Ascending aorta (tissue), 2 donors: ENCODE results near the gene RRAS. TPM values are rescaled to one million over a fixed set of nuclear protein-coding genes. Genes with fewer than 3 reads are reported as not detected.

Experiments
- DNase-seq, 2 donors: peaks; one replicate each; pipeline ENCODE4 v3.0.0-alpha.2; 2019; ENCODE audit warnings: low spot score in 2 of 2
- H3K27ac ChIP-seq, 2 donors: fragments of 200-600 bp; sonication (generic); one replicate each; pipeline ENCODE4 v1.5.1; 2016 to 2017; ENCODE audit warnings: mild to moderate bottlenecking in 1 of 2
- H3K27me3 ChIP-seq: fragments of 200-600 bp; sonication (generic); one replicate; pipeline ENCODE4 v1.5.1; 2017
- H3K36me3 ChIP-seq, 2 donors: fragments of 200-600 bp; sonication (generic); one replicate each; pipeline ENCODE4 v1.5.1; 2016
- H3K4me1 ChIP-seq, 2 donors: fragments of 200-600 bp; sonication (generic); one replicate each; pipeline ENCODE4 v1.5.1; 2016 to 2017; ENCODE audit warnings: mild to moderate bottlenecking in 1 of 2
- H3K4me3 ChIP-seq, 2 donors: fragments of 200-600 bp; sonication (generic); one replicate each; pipeline ENCODE4 v1.5.1; 2016 to 2017; ENCODE audit warnings: mild to moderate bottlenecking in 1 of 2
- H3K9me3 ChIP-seq, 2 donors: fragments of 200-600 bp; sonication (generic); one replicate each; pipeline ENCODE4 v1.5.1; 2016
- CTCF ChIP-seq, 3 experiments: fragments of 200-600 bp in 2 of 3; fragments of 450-650 bp in 1 of 3; sonication (generic) in 2 of 3; IDR thresholded peaks; one replicate each; pipeline ENCODE4 v1.5.1; 2016 to 2019; ENCODE audit warnings: antibody characterized with exemption in 3 of 3, mild to moderate bottlenecking in 1 of 3, moderate library complexity in 1 of 3
- intact Hi-C: fragments of 100-400 bp; cut with DNase I; formaldehyde crosslinking; loops from one replicate; pipeline ENCODE4 v1.15.1; 2023
- total RNA-seq: library from RNA; depleted of rRNA; stranded (reverse); fragments of >200 nt; gene quantifications from one replicate; pipeline ENCODE4 v1.1.0, GENCODE V29; 2016

RRAS gene
- total RNA-seq, 1 donor from 2014 or later = 161 TPM

GRCh38 chr19:49678985-49679770, 39.2 kb upstream of the RRAS start:
- intact Hi-C loops = loop anchor here (5.0 to 10.0 kb wide), 5 partner anchors 182 to 1044 kb away; partner anchors contain the start of genes ALDH16A1, DBP, DKKL1 and PIH1D1
- no peaks in the 10 kb centered on the region for H3K9me3 ChIP-seq
- H3K36me3 ChIP-seq = peaks cover 25 to 33% of the 10 kb centered on the region in 2 donors
- no peak for DNase-seq
- H3K27me3 ChIP-seq = no peaks in the 10 kb centered on the region
- H3K27ac ChIP-seq = no peak overlapping the region
- peaks cover 0 to 23% of the 10 kb centered on the region in 2 donors for H3K4me1 ChIP-seq
- no peak overlapping the region for H3K4me3 ChIP-seq
- no peak for TF ChIP-seq CTCF (IDR thresholded peaks at IDR 0.05)

- H3K4me1 ChIP-seq = peaks cover 0 to 23% of the 10 kb centered on the region in 2 donors
- no peaks in the 10 kb centered on the region for H3K27me3 ChIP-seq
- peak in 1 of 2 donors; percentile 87 for DNase-seq
- H3K9me3 ChIP-seq = no peaks in the 10 kb centered on the region
- peak; percentile 30 to 57 (median 54) for TF ChIP-seq CTCF (IDR thresholded peaks at IDR 0.05)
- intact Hi-C loops = loop anchor here (1.0 to 10.0 kb wide), 9 partner anchors 38 to 1043 kb away; partner anchors contain the start of genes ALDH16A1, DBP, DKKL1 and MED25
- peak overlapping the region; percentile 95 to 97 for H3K4me3 ChIP-seq
- peaks cover 15 to 22% of the 10 kb centered on the region in 2 donors for H3K36me3 ChIP-seq
- H3K27ac ChIP-seq = peak overlapping the region; percentile 93 to 94
Observed at GRCh38 chr19:49677901-49678674, 38.1 kb upstream of the RRAS start.

DNA sequence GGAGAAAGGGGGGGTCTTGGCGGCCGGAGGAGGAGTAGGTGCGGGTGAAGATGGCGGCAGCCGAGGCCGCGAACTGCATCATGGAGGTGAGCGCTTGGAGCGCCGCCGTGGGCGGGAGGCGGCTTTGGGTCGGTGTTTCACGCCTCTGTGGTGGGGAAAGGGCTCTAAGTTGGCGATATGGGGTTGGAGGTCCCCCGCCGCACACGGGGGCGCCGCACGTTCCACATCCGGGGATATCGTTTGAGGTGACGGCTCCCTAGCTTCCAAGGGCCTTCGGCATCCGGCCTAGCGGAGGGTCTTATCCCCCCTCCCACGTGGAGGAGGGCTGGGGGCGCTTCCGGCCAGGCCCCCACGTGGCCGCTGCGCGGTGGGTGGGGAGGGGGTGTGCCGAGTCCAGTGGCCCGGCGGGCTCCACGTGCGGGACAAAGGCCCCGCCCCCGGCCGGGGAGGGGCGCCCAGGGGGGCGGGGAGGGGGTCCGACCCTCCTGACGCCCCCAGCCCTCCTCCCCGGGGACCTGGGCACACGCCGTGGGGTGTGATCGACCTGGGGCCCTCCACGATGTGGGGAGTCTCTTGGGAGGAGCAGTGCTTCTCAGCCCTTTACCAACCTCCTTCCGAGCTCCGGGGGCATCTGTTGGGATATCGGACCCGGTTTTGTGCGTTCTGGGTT, 37.4 kb upstream of the RRAS start, which contains the start of gene PRMT1:
PRMT1 (plus strand) TSS at position 41 of the 670 bp plus-strand sequence; CDS start at position 51, 10 bp downstream.
- TF ChIP-seq CTCF (IDR thresholded peaks at IDR 0.05) = no peak
- H3K27ac ChIP-seq = peak within 1 kb of the TSS; percentile 93 to 94
- DNase-seq = no peak
- intact Hi-C loops = loop anchor here (1.0 to 10.0 kb wide), 9 partner anchors 37 to 1043 kb away; partner anchors contain the start of genes ALDH16A1, DBP, DKKL1 and MED25
- H3K27me3 ChIP-seq = no peaks in the 10 kb centered on the region
- H3K4me1 ChIP-seq = peaks cover 0 to 23% of the 10 kb centered on the region in 2 donors
- H3K36me3 ChIP-seq = peaks cover 8 to 15% of the 10 kb centered on the region in 2 donors
- no peaks in the 10 kb centered on the region for H3K9me3 ChIP-seq
- H3K4me3 ChIP-seq = peak within 1 kb of the TSS; percentile 95 to 97

GRCh38 chr19:49676784-49677230, 36.9 kb upstream of the RRAS start:
- intact Hi-C loops = loop anchor here (1.0 to 10.0 kb wide), 11 partner anchors 12 to 1042 kb away; partner anchors contain the start of genes ALDH16A1, BCL2L12, DBP and DKKL1
- H3K27ac ChIP-seq = peak overlapping the region; percentile 93 to 94
- peak overlapping the region; percentile 95 to 97 for H3K4me3 ChIP-seq
- H3K36me3 ChIP-seq = peaks cover 3 to 10% of the 10 kb centered on the region in 2 donors
- peak; percentile 100 for DNase-seq
- no peaks in the 10 kb centered on the region for H3K27me3 ChIP-seq
- H3K4me1 ChIP-seq = peaks cover 0 to 27% of the 10 kb centered on the region in 2 donors
- TF ChIP-seq CTCF (IDR thresholded peaks at IDR 0.05) = no peak
- H3K9me3 ChIP-seq = no peaks in the 10 kb centered on the region
